Measurements from ENCODE around the gene TAC3.

The TAC3 gene

GRCh38 chr12:57046086-57046791, 29.9 kb upstream of the TAC3 start:
- H3K4me3 ChIP-seq (ENCODE audit: low read depth, low read length), result no peak overlapping the region
- in situ Hi-C loops (cut with HindIII; ENCODE audit: low sequenced_read_pairs), result no loop called here
- DNase-seq (ENCODE audit: low read depth, low spot score), result no peak
- TF ChIP-seq CTCF (IDR thresholded peaks at IDR 0.05; ENCODE audit: low read depth, low read length), result no peak

- TF ChIP-seq CTCF (IDR thresholded peaks at IDR 0.05; ENCODE audit: low read depth, low read length), result no peak
- in situ Hi-C loops (cut with HindIII; ENCODE audit: low sequenced_read_pairs), result no loop called here
- H3K4me3 ChIP-seq (ENCODE audit: low read depth, low read length), result no peak overlapping the region
- no peak for DNase-seq (ENCODE audit: low read depth, low spot score)
These were observed 28.6 kb upstream of the TAC3 start for GRCh38 chr12:57044889-57045288.

GRCh38 chr12:57044468-57044867, 28.1 kb upstream of the TAC3 start:
- no peak overlapping the region for H3K4me3 ChIP-seq (ENCODE audit: low read depth, low read length)
- DNase-seq (ENCODE audit: low read depth, low spot score), result no peak
- in situ Hi-C loops (cut with HindIII; ENCODE audit: low sequenced_read_pairs), result no loop called here
- no peak for TF ChIP-seq CTCF (IDR thresholded peaks at IDR 0.05; ENCODE audit: low read depth, low read length)

GRCh38 chr12:57042695-57043094, 26.4 kb upstream of the TAC3 start:
- TF ChIP-seq CTCF (IDR thresholded peaks at IDR 0.05; ENCODE audit: low read depth, low read length), result no peak
- in situ Hi-C loops (cut with HindIII; ENCODE audit: low sequenced_read_pairs), result no loop called here
- no peak overlapping the region for H3K4me3 ChIP-seq (ENCODE audit: low read depth, low read length)
- no peak for DNase-seq (ENCODE audit: low read depth, low spot score)

GRCh38 chr12:57040750-57041149, 24.4 kb upstream of the TAC3 start:
- in situ Hi-C loops (cut with HindIII; ENCODE audit: low sequenced_read_pairs), result no loop called here
- no peak for TF ChIP-seq CTCF (IDR thresholded peaks at IDR 0.05; ENCODE audit: low read depth, low read length)
- no peak for DNase-seq (ENCODE audit: low read depth, low spot score)

GRCh38 chr12:57040211-57040610, 23.9 kb upstream of the TAC3 start:
- in situ Hi-C loops (cut with HindIII; ENCODE audit: low sequenced_read_pairs), result no loop called here
- TF ChIP-seq CTCF (IDR thresholded peaks at IDR 0.05; ENCODE audit: low read depth, low read length), result no peak
- H3K4me3 ChIP-seq (ENCODE audit: low read depth, low read length), result no peak overlapping the region
- DNase-seq (ENCODE audit: low read depth, low spot score), result no peak

More at GRCh38 chr12:57040750-57041149, 24.4 kb upstream of the TAC3 start:
- no peak overlapping the region for H3K4me3 ChIP-seq (ENCODE audit: low read depth, low read length)
